K562 (cell line): Measurements from ENCODE around the gene TMTC4.

Experiments
- CREB3 ChIP-seq: fragments of 450-650 bp; conservative IDR thresholded peaks from 2 replicates; pipeline ENCODE4 v1.6.1; 2016; ENCODE audit warnings: missing genetic modification characterization, low read depth, mild to moderate bottlenecking, missing compliant biosample characterization, moderate library complexity
- CTCF ChIP-seq, 3 experiments: IDR thresholded peaks in 2 of 3; conservative IDR thresholded peaks in 1 of 3; 2 replicates each; pipeline ENCODE4 v1.5.1; 2011 to 2012; ENCODE audit warnings: low read length in 3 of 3, mild to moderate bottlenecking in 3 of 3, control low read depth in 2 of 3, improper control_type of control experiment in 1 of 3, inconsistent platforms in 1 of 3, low read depth in 1 of 3, mixed read lengths in 1 of 3, moderate library complexity in 1 of 3; ENCODE audit not compliant: insufficient read depth in 2 of 3
- SRF ChIP-seq, 2 experiments: fragments of 250-450, 450-650 bp in 1 of 2; sonication (Bioruptor Pico) in 1 of 2; sonication (generic) in 1 of 2; formaldehyde crosslinking; IDR thresholded peaks; 2 replicates each; pipeline versions ENCODE4 v1.5.0 to v1.5.1; 2020 to 2022; ENCODE audit warnings: mild to moderate bottlenecking in 1 of 2, missing genetic modification reagents in 1 of 2
- TCFL5 ChIP-seq: fragments of 250-450 bp; sonication (Bioruptor Pico); conservative IDR thresholded peaks from 2 replicates; pipeline ENCODE4 v1.6.1; 2021; ENCODE audit warnings: mild to moderate bottlenecking, moderate library complexity, matching md5 sums

DNA sequence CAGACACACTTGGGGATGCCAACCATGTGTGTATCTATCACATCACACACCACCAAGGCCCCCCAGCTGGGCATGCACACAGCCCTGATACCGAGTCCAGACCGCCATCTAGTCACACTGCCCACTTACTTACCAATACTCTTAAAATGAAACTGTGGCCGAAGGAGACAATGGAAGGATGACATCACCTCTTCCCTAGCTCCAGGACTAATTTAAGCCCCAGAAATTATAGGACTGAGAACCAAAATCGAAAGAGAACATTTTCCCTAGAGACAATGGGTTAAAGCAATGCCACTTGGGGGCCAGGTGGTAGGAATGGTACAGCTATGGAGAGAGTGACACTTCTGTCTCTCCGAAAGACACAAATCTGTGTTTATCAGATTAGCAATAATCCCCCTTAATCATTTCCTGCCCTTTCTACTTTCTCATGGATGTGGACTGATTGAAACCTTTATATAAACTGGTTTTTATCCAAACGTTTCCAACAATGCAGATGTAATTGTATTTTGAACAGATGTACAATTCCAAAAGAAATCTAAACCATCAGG, 85.3 kb downstream of the TMTC4 start:
- TF ChIP-seq CTCF (IDR thresholded peaks at IDR 0.05 in 2 of 3, conservative IDR thresholded peaks at IDR 0.05 in 1 of 3; ENCODE audit: insufficient read depth in 2 of 3, low read depth in 1 of 3, low read length in 3 of 3) (no peak), SRF (CRISPR knock-in tag; IDR thresholded peaks at IDR 0.05) (no peak), CREB3 (tag) (no peak), TCFL5 (CRISPR knock-in tag) (no peak)
